ES-I3 (cell line): ENCODE data around the gene OSBPL10.
A peak's percentile ranks its signal among the peaks of the same experiment; 100 is the strongest.
"Not testable (repeated sequence)": the region's sequence is repeated elsewhere in the genome, so short reads cannot be mapped to it uniquely, and the experiment has no call there.

ENCODE experiments used
- H3K36me3 ChIP-seq: 2 replicates; pipeline ENCODE4 v1.6.1; 2013; ENCODE audit warnings: mild to moderate bottlenecking, low read length, control low read depth, moderate library complexity; ENCODE audit not compliant: insufficient read depth
- H3K4me1 ChIP-seq: 2 replicates; pipeline ENCODE4 v1.6.1; 2013; ENCODE audit warnings: mild to moderate bottlenecking, control low read depth, low read length; ENCODE audit not compliant: insufficient read depth
- H3K9ac ChIP-seq: 2 replicates; pipeline ENCODE4 v1.6.1; 2013; ENCODE audit warnings: low read depth, mild to moderate bottlenecking, low read length, moderate library complexity
- H3K9me3 ChIP-seq: 2 replicates; pipeline ENCODE4 v1.6.1; 2013; ENCODE audit warnings: mild to moderate bottlenecking, low read length, moderate library complexity; ENCODE audit not compliant: control insufficient read depth, insufficient read depth

Gene OSBPL10

GRCh38 chr3:32002561-32003368, 21.7 kb upstream of the OSBPL10 start:
- no peaks in the 10 kb centered on the region for H3K9me3 ChIP-seq
- no peak overlapping the region for H3K9ac ChIP-seq
- peaks cover 18% of the 10 kb centered on the region; the same call in 1 of the 2 replicates for H3K4me1 ChIP-seq
- H3K36me3 ChIP-seq = no peaks in the 10 kb centered on the region; the same call in 1 of the 2 replicates

- no peaks in the 10 kb centered on the region; the same call in 1 of the 2 replicates for H3K36me3 ChIP-seq
- no peak overlapping the region for H3K9ac ChIP-seq
- peaks cover 18% of the 10 kb centered on the region; the same call in 1 of the 2 replicates for H3K4me1 ChIP-seq
- no peaks in the 10 kb centered on the region for H3K9me3 ChIP-seq
Measured at GRCh38 chr3:32000877-32001276, 19.8 kb upstream of the OSBPL10 start.

GRCh38 chr3:31999907-32000439, 18.9 kb upstream of the OSBPL10 start:
- Histone ChIP-seq H3K9me3 (no peaks in the 10 kb centered on the region), H3K9ac (no peak overlapping the region), H3K4me1 (peaks cover 18% of the 10 kb centered on the region; the same call in 1 of the 2 replicates), H3K36me3 (no peaks in the 10 kb centered on the region; the same call in 1 of the 2 replicates)

- Histone ChIP-seq H3K36me3 (no peaks in the 10 kb centered on the region; the same call in 1 of the 2 replicates), H3K9ac (no peak overlapping the region), H3K4me1 (no peaks in the 10 kb centered on the region), H3K9me3 (no peaks in the 10 kb centered on the region; the same call in 1 of the 2 replicates)
Measured at GRCh38 chr3:31997500-31997899, 16.4 kb upstream of the OSBPL10 start.

- no peaks in the 10 kb centered on the region for H3K4me1 ChIP-seq
- no peaks in the 10 kb centered on the region; the same call in 1 of the 2 replicates for H3K9me3 ChIP-seq
- H3K36me3 ChIP-seq = no peaks in the 10 kb centered on the region; the same call in 1 of the 2 replicates
- no peak overlapping the region for H3K9ac ChIP-seq
Measured at GRCh38 chr3:31996195-31996594, 15.1 kb upstream of the OSBPL10 start.

GRCh38 chr3:31995026-31995425, 14.0 kb upstream of the OSBPL10 start:
- not testable (repeated sequence) for H3K36me3 ChIP-seq, H3K4me1 ChIP-seq, H3K9me3 ChIP-seq

GRCh38 chr3:31993843-31994242, 12.8 kb upstream of the OSBPL10 start:
- no peak overlapping the region for H3K9ac ChIP-seq
- H3K4me1 ChIP-seq = no peaks in the 10 kb centered on the region
- no peaks in the 10 kb centered on the region; the same call in 1 of the 2 replicates for H3K36me3 ChIP-seq
- H3K9me3 ChIP-seq = peaks cover 4% of the 10 kb centered on the region; the same call in 1 of the 2 replicates

More at GRCh38 chr3:31995026-31995425, 14.0 kb upstream of the OSBPL10 start:
- H3K9ac ChIP-seq = not testable (repeated sequence)

- not testable (repeated sequence) for H3K9ac ChIP-seq, H3K9me3 ChIP-seq, H3K36me3 ChIP-seq, H3K4me1 ChIP-seq
Measured at GRCh38 chr3:31992995-31993394, 11.9 kb upstream of the OSBPL10 start.

GRCh38 chr3:31988271-31988670, 7.2 kb upstream of the OSBPL10 start:
- Histone ChIP-seq H3K36me3 (no peaks in the 10 kb centered on the region), H3K9me3 (peaks cover 4% of the 10 kb centered on the region; the same call in 1 of the 2 replicates), H3K4me1 (no peaks in the 10 kb centered on the region), H3K9ac (no peak overlapping the region)

GRCh38 chr3:31985831-31986230, 4.8 kb upstream of the OSBPL10 start:
- H3K4me1 ChIP-seq = no peaks in the 10 kb centered on the region; the same call in none of the 2 replicates
- H3K9me3 ChIP-seq = peaks cover 4% of the 10 kb centered on the region; the same call in 1 of the 2 replicates
- H3K36me3 ChIP-seq = no peaks in the 10 kb centered on the region
- H3K9ac ChIP-seq = no peak overlapping the region

GRCh38 chr3:31984321-31984720, 3.3 kb upstream of the OSBPL10 start:
- H3K4me1 ChIP-seq = peaks cover 4% of the 10 kb centered on the region
- no peaks in the 10 kb centered on the region for H3K9me3 ChIP-seq
- H3K36me3 ChIP-seq = 0 out of 2 replicates have a peak, but pooled peaks cover 2% of the 10 kb centered on the region
- no peak overlapping the region for H3K9ac ChIP-seq

- Histone ChIP-seq H3K4me1 (peaks cover 9% of the 10 kb centered on the region), H3K9ac (peak overlapping the region; percentile 88), H3K36me3 (peaks cover 12% of the 10 kb centered on the region), H3K9me3 (no peaks in the 10 kb centered on the region)
Measured at GRCh38 chr3:31980530-31981205, 394 bp downstream of the OSBPL10 start.

- Histone ChIP-seq H3K9me3 (no peaks in the 10 kb centered on the region), H3K9ac (peak overlapping the region; percentile 8; the same call in 1 of the 2 replicates), H3K36me3 (peaks cover 12% of the 10 kb centered on the region), H3K4me1 (peaks cover 9% of the 10 kb centered on the region)
Measured at GRCh38 chr3:31979001-31979697, 1.9 kb downstream of the OSBPL10 start.

GRCh38 chr3:31978553-31978952, 2.5 kb downstream of the OSBPL10 start:
- H3K4me1 ChIP-seq = peaks cover 9% of the 10 kb centered on the region

More at GRCh38 chr3:31978553-31978952, 2.5 kb downstream of the OSBPL10 start:
- Histone ChIP-seq H3K9ac (no peak overlapping the region), H3K9me3 (no peaks in the 10 kb centered on the region), H3K36me3 (peaks cover 12% of the 10 kb centered on the region)
